Measurements from ENCODE around the gene LEP.

- no peak for TF ChIP-seq CTCF (conservative IDR thresholded peaks at IDR 0.05 in 1 of 2, IDR thresholded peaks at IDR 0.05 in 1 of 2; ENCODE audit: extremely low read depth in 1 of 2, insufficient read depth in 1 of 2, low read depth in 1 of 2, low read length in 2 of 2)
- no peak for TF ChIP-seq EZH2 (IDR thresholded peaks at IDR 0.05; ENCODE audit: borderline replicate concordance, low read length)
These were observed 36.6 kb upstream of the LEP start for GRCh38 chr7:128204455-128204854.
